CD4-positive, alpha-beta memory T cell (primary cell): ENCODE measurements around the gene CFAP61. TPM values are rescaled to one million over a fixed set of nuclear protein-coding genes. Genes with fewer than 3 reads are reported as not detected.

Experiments used
- CTCF ChIA-PET: fragments of 350-600 bp; sonication (Branson Sonifier 250); formaldehyde crosslinking; loops from one replicate; lab custom pipeline; 2021; ENCODE audit warnings: inconsistent platforms; ENCODE audit not compliant: partially characterized antibody; lab: Charles Lee
- POLR2A ChIA-PET: fragments of 350-600 bp; sonication (Branson Sonifier 250); formaldehyde crosslinking; loops from one replicate; lab custom pipeline; 2021; ENCODE audit not compliant: partially characterized antibody; lab: Charles Lee
- DNase-seq, 5 donors: peaks; one replicate each; pipeline versions ENCODE4 v3.0.0 to v3.0.0-alpha.2; 2020 to 2022; ENCODE audit warnings: mixed read lengths in 1 of 5
- H3K27ac ChIP-seq: one replicate; pipeline ENCODE4 v1.7.0; 2013; ENCODE audit warnings: low read depth, low read length
- H3K27me3 ChIP-seq: 2 replicates; pipeline ENCODE4 v1.7.0; 2013; ENCODE audit warnings: mild to moderate bottlenecking, low read length, moderate library complexity; ENCODE audit not compliant: insufficient read depth
- H3K36me3 ChIP-seq: 2 replicates; pipeline ENCODE4 v1.7.0; 2013; ENCODE audit warnings: mild to moderate bottlenecking, low read length, moderate library complexity; ENCODE audit not compliant: insufficient read depth
- H3K4me1 ChIP-seq: 2 replicates; pipeline ENCODE4 v1.7.0; 2013; ENCODE audit warnings: mild to moderate bottlenecking, low read length, moderate library complexity; ENCODE audit not compliant: insufficient read depth
- H3K4me3 ChIP-seq, 2 donors: one replicate each; pipeline ENCODE4 v1.7.0; 2013; ENCODE audit warnings: low read length in 2 of 2, mild to moderate bottlenecking in 1 of 2
- H3K9me3 ChIP-seq, 2 donors: one replicate each; pipeline ENCODE4 v1.7.0; 2013; ENCODE audit warnings: low read length in 2 of 2, control low read depth in 1 of 2; ENCODE audit not compliant: control insufficient read depth in 1 of 2
- H3K27ac Mint-ChIP-seq, 7 donors: one replicate each; pipeline ENCODE4 v1.8.0; 2020 to 2021; ENCODE audit warnings: mixed read lengths in 7 of 7, mild to moderate bottlenecking in 6 of 7, inconsistent platforms in 3 of 7, moderate library complexity in 3 of 7
- H3K27me3 Mint-ChIP-seq, 2 donors: one replicate each; pipeline ENCODE4 v1.8.0; 2020 to 2021; ENCODE audit warnings: mixed read lengths in 2 of 2
- H3K36me3 Mint-ChIP-seq, 2 donors: one replicate each; pipeline ENCODE4 v1.8.0; 2020 to 2021; ENCODE audit warnings: mixed read lengths in 2 of 2, inconsistent platforms in 1 of 2, mild to moderate bottlenecking in 1 of 2
- H3K4me1 Mint-ChIP-seq, 4 donors: one replicate each; pipeline ENCODE4 v1.8.0; 2020 to 2021; ENCODE audit warnings: mixed read lengths in 4 of 4, mild to moderate bottlenecking in 1 of 4
- H3K4me3 Mint-ChIP-seq, 8 donors: one replicate each; pipeline ENCODE4 v1.8.0; 2020 to 2021; ENCODE audit warnings: mixed read lengths in 8 of 8, mild to moderate bottlenecking in 7 of 8, moderate library complexity in 6 of 8, inconsistent platforms in 3 of 8
- H3K9me3 Mint-ChIP-seq, 8 donors: one replicate each; pipeline ENCODE4 v1.8.0; 2020 to 2021; ENCODE audit warnings: mixed read lengths in 8 of 8, mild to moderate bottlenecking in 5 of 8, inconsistent platforms in 3 of 8, moderate library complexity in 1 of 8
- intact Hi-C: fragments of 100-400 bp; cut with micrococcal nuclease; formaldehyde crosslinking; loops from one replicate; pipeline ENCODE4 v1.15.1; 2023
- polyA plus RNA-seq, 2 donors: library from polyadenylated mRNA; unstranded; fragments of 300-500 nt; fragmentation: Illumina TruSeq; gene quantifications; one replicate each; pipeline ENCODE4 v1.2.3, GENCODE V29; 2021
- total RNA-seq, 2 experiments: library from RNA; stranded (reverse); gene quantifications; one replicate each; pipeline ENCODE4 v1.2.3, GENCODE V29; 2021

The CFAP61 gene
- total and polyA plus RNA-seq, 4 experiments from 2014 or later = not detected

DNA sequence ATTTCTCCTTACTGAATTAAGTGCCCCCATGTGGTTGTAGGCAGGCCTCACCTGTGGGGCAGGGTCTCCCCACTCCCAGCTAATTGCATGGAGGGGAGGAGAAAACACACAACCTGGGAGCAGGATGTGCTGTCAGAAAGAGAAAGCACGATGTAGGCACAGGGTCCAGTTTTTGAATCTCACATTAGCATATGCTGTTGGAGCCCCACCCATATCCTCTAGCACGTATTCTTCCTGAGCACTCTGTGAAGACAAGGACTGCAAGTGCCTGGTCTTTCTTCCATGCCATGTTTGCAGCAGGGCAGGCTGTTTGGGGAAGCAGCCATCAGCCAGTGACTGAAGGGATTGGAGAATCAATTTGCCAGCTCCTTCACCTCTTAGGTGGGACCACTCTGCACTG lies 108.2 kb downstream of the CFAP61 start:
- Histone ChIP-seq H3K27ac (no peak overlapping the region), H3K9me3 (no peaks in the 10 kb centered on the region), H3K36me3 (no peaks in the 10 kb centered on the region), H3K4me1 (no peaks in the 10 kb centered on the region), H3K27me3 (no peaks in the 10 kb centered on the region), H3K4me3 (no peak overlapping the region)
- Mint-ChIP-seq H3K27ac (no peak overlapping the region), H3K36me3 (no peaks in the 10 kb centered on the region), H3K27me3 (peaks cover 0 to 1% of the 10 kb centered on the region in 2 donors), H3K9me3 (peaks cover 0 to 5% (median 0%) of the 10 kb centered on the region in 8 donors), H3K4me1 (no peaks in the 10 kb centered on the region), H3K4me3 (no peak overlapping the region)
- CTCF ChIA-PET = no interaction called here
- DNase-seq = no peak
- POLR2A ChIA-PET = no interaction called here
- intact Hi-C loops = no loop called here

DNA sequence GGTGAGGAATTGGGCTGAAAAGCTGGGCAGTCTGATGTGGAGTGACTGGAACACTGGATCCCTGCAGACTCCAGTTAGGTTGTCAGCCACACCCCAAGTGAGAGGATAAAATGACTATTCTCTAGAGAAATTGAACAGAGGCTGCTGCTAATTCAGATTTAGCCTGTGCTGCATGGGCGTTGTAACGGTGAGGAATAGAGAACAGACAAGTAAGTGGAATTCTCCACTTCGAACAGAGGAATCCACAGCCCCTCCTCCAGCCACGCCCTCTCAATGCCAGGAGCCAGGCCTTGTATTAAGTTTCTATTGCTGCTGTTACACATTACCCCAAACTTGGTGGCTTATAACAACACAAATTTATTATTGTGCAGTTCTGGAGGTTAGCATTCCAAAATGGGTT lies 109.3 kb downstream of the CFAP61 start:
- CTCF ChIA-PET = no interaction called here
- no peaks in the 10 kb centered on the region for H3K36me3 Mint-ChIP-seq
- intact Hi-C loops = no loop called here
- Histone ChIP-seq H3K36me3 (no peaks in the 10 kb centered on the region), H3K27ac (no peak overlapping the region), H3K9me3 (no peaks in the 10 kb centered on the region), H3K4me1 (no peaks in the 10 kb centered on the region), H3K27me3 (no peaks in the 10 kb centered on the region), H3K4me3 (no peak overlapping the region)
- no peak overlapping the region for H3K27ac Mint-ChIP-seq
- POLR2A ChIA-PET = interaction anchor here (0.6 kb wide), 1 partner anchor 33 kb away, joined by 3 read pairs; no protein-coding TSS in a partner anchor
- peaks cover 0 to 5% (median 0%) of the 10 kb centered on the region in 8 donors for H3K9me3 Mint-ChIP-seq
- H3K4me1 Mint-ChIP-seq = no peaks in the 10 kb centered on the region
- no peak overlapping the region for H3K4me3 Mint-ChIP-seq
- DNase-seq = no peak
- H3K27me3 Mint-ChIP-seq = peaks cover 0 to 1% of the 10 kb centered on the region in 2 donors

DNA sequence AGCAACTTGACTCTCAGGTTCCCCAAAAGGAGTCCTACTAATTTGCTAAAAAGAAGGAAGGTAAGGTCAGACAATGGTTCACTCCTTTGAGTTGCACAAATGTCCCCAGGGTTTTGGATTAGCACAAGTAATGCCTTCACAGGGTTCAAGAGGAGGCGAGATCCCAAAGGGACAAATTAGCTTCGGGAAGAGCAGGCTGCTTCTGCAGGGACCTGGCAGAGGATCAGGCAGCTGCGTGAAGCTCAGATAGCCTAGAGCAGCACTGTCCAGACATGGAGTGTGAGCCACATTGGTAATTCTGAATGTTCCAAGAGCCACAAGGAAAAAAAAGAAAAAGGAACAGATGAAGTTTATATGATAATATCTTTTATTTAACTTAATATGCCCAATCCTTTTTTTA lies 115.4 kb downstream of the CFAP61 start:
- H3K4me1 ChIP-seq = no peaks in the 10 kb centered on the region
- no peak for DNase-seq
- H3K9me3 ChIP-seq = no peaks in the 10 kb centered on the region
- intact Hi-C loops = no loop called here
- no peak overlapping the region for H3K4me3 ChIP-seq
- Mint-ChIP-seq H3K4me1 (no peaks in the 10 kb centered on the region), H3K4me3 (no peak overlapping the region), H3K27ac (no peak overlapping the region), H3K36me3 (no peaks in the 10 kb centered on the region), H3K27me3 (peaks cover 4% of the 10 kb centered on the region in 2 donors), H3K9me3 (peaks cover 0 to 6% (median 1%) of the 10 kb centered on the region in 8 donors)
- ChIA-PET POLR2A (no interaction called here), CTCF (interaction anchor here (0.6 kb wide), 1 partner anchor 47 kb away, joined by 3 read pairs; no protein-coding TSS in a partner anchor)
- H3K27me3 ChIP-seq = no peaks in the 10 kb centered on the region
- H3K36me3 ChIP-seq = no peaks in the 10 kb centered on the region
- no peak overlapping the region for H3K27ac ChIP-seq

DNA sequence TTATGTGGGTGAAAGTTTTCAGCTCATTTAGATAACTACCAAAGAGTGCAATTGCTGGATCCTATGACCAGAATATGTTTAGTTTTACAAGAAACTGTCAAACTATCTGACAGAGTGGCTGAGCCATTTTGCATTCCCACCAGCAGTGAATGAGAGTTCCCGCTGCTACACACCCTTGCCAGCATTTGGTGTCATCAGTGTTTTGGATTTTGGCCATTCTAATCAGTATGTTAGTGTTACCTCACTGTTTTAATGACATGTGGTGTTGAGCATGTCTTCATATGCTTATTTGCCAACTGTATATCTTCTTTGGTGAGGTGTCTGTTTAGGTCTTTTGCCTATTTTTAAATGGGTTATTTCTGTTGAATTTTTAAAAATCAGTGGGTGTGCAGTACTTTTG lies 120.9 kb downstream of the CFAP61 start:
- no peaks in the 10 kb centered on the region for H3K27me3 ChIP-seq
- H3K9me3 ChIP-seq = no peaks in the 10 kb centered on the region
- ChIA-PET POLR2A (no interaction called here), CTCF (no interaction called here)
- Mint-ChIP-seq H3K27ac (no peak overlapping the region), H3K4me3 (no peak overlapping the region), H3K9me3 (peaks cover 0 to 7% (median 2%) of the 10 kb centered on the region in 8 donors), H3K27me3 (peaks cover 4 to 7% of the 10 kb centered on the region in 2 donors), H3K36me3 (no peaks in the 10 kb centered on the region), H3K4me1 (no peaks in the 10 kb centered on the region)
- H3K4me3 ChIP-seq = no peak overlapping the region
- intact Hi-C loops = no loop called here
- DNase-seq = no peak
- H3K27ac ChIP-seq = no peak overlapping the region
- H3K4me1 ChIP-seq = no peaks in the 10 kb centered on the region
- no peaks in the 10 kb centered on the region for H3K36me3 ChIP-seq

DNA sequence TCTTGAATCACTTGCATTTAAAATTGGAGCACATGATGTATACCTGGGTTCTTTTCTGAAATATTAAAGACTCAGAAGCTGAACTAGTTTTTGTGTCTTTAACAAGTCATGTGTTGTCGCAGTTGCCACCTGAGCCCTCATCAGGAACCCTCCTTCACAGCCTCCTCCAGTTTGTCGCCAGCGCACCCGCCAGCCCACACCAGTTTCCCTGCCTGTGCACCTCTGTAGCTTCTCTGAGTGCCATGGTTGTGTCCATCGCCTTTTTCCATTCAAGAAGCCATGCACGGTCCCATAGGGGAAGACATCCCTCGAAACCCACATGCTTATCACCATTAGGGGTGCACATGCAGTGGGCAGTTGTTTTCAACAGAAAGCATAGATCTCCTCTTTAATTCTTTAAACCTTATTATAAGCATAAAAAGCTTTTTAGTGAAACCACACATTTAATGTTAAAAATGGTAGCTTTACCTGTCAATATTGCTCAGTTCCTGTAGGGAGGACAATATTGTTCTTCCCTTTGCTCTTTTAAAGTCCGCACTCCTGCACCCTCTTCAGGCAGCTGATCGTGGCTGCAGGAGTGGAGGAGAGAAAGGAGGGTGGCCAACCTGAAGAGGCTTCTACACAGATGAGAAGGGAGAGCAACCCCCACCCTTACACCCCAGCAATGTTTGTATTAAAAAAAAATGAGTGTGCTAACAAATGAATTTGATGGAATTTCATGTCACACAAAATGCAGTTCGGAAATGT lies 121.9 kb downstream of the CFAP61 start:
- DNase-seq = no peak
- Histone ChIP-seq H3K4me3 (no peak overlapping the region), H3K9me3 (no peaks in the 10 kb centered on the region), H3K27me3 (no peaks in the 10 kb centered on the region), H3K27ac (no peak overlapping the region), H3K4me1 (no peaks in the 10 kb centered on the region), H3K36me3 (no peaks in the 10 kb centered on the region)
- ChIA-PET CTCF (no interaction called here), POLR2A (no interaction called here)
- H3K36me3 Mint-ChIP-seq = no peaks in the 10 kb centered on the region
- peaks cover 0 to 5% of the 10 kb centered on the region in 2 donors for H3K27me3 Mint-ChIP-seq
- no peaks in the 10 kb centered on the region for H3K4me1 Mint-ChIP-seq
- H3K4me3 Mint-ChIP-seq = no peak overlapping the region
- intact Hi-C loops = no loop called here
- H3K27ac Mint-ChIP-seq = no peak overlapping the region
- peaks cover 0 to 8% (median 3%) of the 10 kb centered on the region in 8 donors for H3K9me3 Mint-ChIP-seq

DNA sequence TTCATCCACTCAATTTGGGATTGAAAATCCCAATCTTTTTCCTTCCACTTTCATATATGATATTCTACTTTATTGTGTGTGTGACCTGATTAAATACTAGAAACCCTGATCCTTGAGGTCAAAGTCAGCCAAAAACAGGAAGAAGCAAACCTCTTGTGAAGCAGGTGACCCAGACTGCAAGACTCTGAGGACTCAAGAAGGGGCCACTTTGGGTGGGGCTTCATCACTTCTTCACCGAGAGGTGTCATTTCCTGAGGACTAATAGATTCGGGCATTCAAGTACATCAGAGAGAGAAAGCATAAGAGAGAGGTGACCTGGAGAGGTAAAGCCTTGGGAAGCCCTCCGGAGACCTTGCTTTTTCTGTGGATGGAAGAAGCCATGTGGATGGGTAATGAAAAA lies 129.0 kb downstream of the CFAP61 start:
- Histone ChIP-seq H3K27ac (no peak overlapping the region), H3K9me3 (no peaks in the 10 kb centered on the region), H3K36me3 (no peaks in the 10 kb centered on the region), H3K4me3 (no peak overlapping the region), H3K4me1 (no peaks in the 10 kb centered on the region), H3K27me3 (no peaks in the 10 kb centered on the region)
- POLR2A ChIA-PET = no interaction called here
- Mint-ChIP-seq H3K36me3 (no peaks in the 10 kb centered on the region), H3K4me1 (no peaks in the 10 kb centered on the region), H3K27me3 (peaks cover 0 to 3% of the 10 kb centered on the region in 2 donors), H3K9me3 (peaks cover 0 to 12% (median 6%) of the 10 kb centered on the region in 8 donors), H3K27ac (peak overlapping the region in 1 of 7 donors; percentile 21), H3K4me3 (no peak overlapping the region)
- CTCF ChIA-PET = no interaction called here
- DNase-seq = peak in 2 of 5 donors; percentile 0 to 7
- intact Hi-C loops = no loop called here

DNA sequence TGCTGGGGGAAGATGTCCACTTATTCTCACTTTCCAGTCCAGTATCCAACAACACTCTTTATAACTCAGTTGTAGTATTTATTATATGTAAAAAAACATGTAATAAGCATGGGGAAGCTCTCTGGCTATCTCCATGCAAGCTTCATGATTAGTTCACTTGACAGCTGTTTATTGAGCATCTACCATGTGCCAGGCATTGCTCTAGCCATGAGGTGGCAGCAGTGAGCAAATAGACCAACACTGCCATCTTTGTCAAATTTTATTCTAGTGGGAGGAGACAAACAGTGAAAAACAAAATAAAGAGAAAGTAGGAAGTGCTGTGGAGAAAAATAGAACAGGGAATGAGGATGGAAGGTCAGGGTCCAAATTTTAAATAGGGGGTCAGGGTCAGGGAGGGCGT lies 131.8 kb downstream of the CFAP61 start:
- intact Hi-C loops = no loop called here
- Histone ChIP-seq H3K36me3 (no peaks in the 10 kb centered on the region), H3K27me3 (no peaks in the 10 kb centered on the region), H3K4me1 (no peaks in the 10 kb centered on the region), H3K4me3 (no peak overlapping the region), H3K27ac (no peak overlapping the region), H3K9me3 (no peaks in the 10 kb centered on the region)
- POLR2A ChIA-PET = no interaction called here
- Mint-ChIP-seq H3K4me1 (no peaks in the 10 kb centered on the region), H3K9me3 (peaks cover 0 to 12% (median 5%) of the 10 kb centered on the region in 8 donors), H3K4me3 (no peak overlapping the region), H3K36me3 (no peaks in the 10 kb centered on the region), H3K27me3 (no peaks in the 10 kb centered on the region), H3K27ac (peak overlapping the region in 1 of 7 donors; percentile 64)
- CTCF ChIA-PET = interaction anchor here (1.0 kb wide), 1 partner anchor 385 kb away, joined by 3 read pairs; no protein-coding TSS in a partner anchor
- no peak for DNase-seq
